ENCODE measurements around the gene TBC1D21. TPM values are rescaled to one million over a fixed set of nuclear protein-coding genes. Genes with fewer than 3 reads are reported as not detected.

Gene TBC1D21
- not detected in 2 replicates for total RNA-seq

GRCh38 chr15:73873456-73873855 is at the start of gene TBC1D21:
TBC1D21 (plus strand) TSS chr15:73873564; CDS start chr15:73873710, 146 bp downstream.
- DNase-seq (ENCODE audit: low read depth in 2 of 2): no peak

- no peak for DNase-seq (ENCODE audit: low read depth in 2 of 2)
Observed at GRCh38 chr15:73826711-73827251, 46.6 kb upstream of the TBC1D21 start.

GRCh38 chr15:73829523-73829922 is 43.8 kb upstream of the TBC1D21 start:
- DNase-seq (ENCODE audit: low read depth in 2 of 2): no peak

GRCh38 chr15:73832657-73833056 is 40.7 kb upstream of the TBC1D21 start:
- DNase-seq (ENCODE audit: low read depth in 2 of 2): no peak

GRCh38 chr15:73836845-73837244 is 36.5 kb upstream of the TBC1D21 start:
- DNase-seq (ENCODE audit: low read depth in 2 of 2): no peak

GRCh38 chr15:73838831-73839426 is 34.4 kb upstream of the TBC1D21 start:
- peak in 1 of 2 donors; percentile 5 for DNase-seq (ENCODE audit: low read depth in 2 of 2)

- no peak for DNase-seq (ENCODE audit: low read depth in 2 of 2)
Observed at GRCh38 chr15:73839699-73840377, 33.5 kb upstream of the TBC1D21 start.

- no peak for DNase-seq (ENCODE audit: low read depth in 2 of 2)
Observed at GRCh38 chr15:73840771-73841170, 32.6 kb upstream of the TBC1D21 start.

- DNase-seq (ENCODE audit: low read depth in 2 of 2): no peak
Observed at GRCh38 chr15:73841756-73842725, 31.3 kb upstream of the TBC1D21 start.

GRCh38 chr15:73843787-73844186 is 29.6 kb upstream of the TBC1D21 start:
- no peak for DNase-seq (ENCODE audit: low read depth in 2 of 2)

GRCh38 chr15:73844356-73844755 is 29.0 kb upstream of the TBC1D21 start:
- DNase-seq (ENCODE audit: low read depth in 2 of 2): no peak

- DNase-seq (ENCODE audit: low read depth in 2 of 2): no peak
Observed at GRCh38 chr15:73845507-73845906, 27.9 kb upstream of the TBC1D21 start.

- DNase-seq (ENCODE audit: low read depth in 2 of 2): no peak
Observed at GRCh38 chr15:73845907-73846306, 27.5 kb upstream of the TBC1D21 start.

GRCh38 chr15:73849641-73850040 is 23.7 kb upstream of the TBC1D21 start:
- no peak for DNase-seq (ENCODE audit: low read depth in 2 of 2)

GRCh38 chr15:73850228-73850627 is 23.1 kb upstream of the TBC1D21 start:
- no peak for DNase-seq (ENCODE audit: low read depth in 2 of 2)

- DNase-seq (ENCODE audit: low read depth in 2 of 2): peak in 1 of 2 donors; percentile 54
Observed at GRCh38 chr15:73851689-73852088, 21.7 kb upstream of the TBC1D21 start.

- no peak for DNase-seq (ENCODE audit: low read depth in 2 of 2)
Observed at GRCh38 chr15:73852507-73852906, 20.9 kb upstream of the TBC1D21 start.

- no peak for DNase-seq (ENCODE audit: low read depth in 2 of 2)
Observed at GRCh38 chr15:73854265-73854664, 19.1 kb upstream of the TBC1D21 start.

- DNase-seq (ENCODE audit: low read depth in 2 of 2): no peak
Observed at GRCh38 chr15:73856458-73857192, 16.7 kb upstream of the TBC1D21 start.

GRCh38 chr15:73857193-73857920 is 16.0 kb upstream of the TBC1D21 start:
- DNase-seq (ENCODE audit: low read depth in 2 of 2): no peak

Measured in dermis microvascular lymphatic vessel endothelial cell (primary cell).